WTC11 (cell line): ENCODE measurements around the gene ZBTB20. TPM values are rescaled to one million over a fixed set of nuclear protein-coding genes. Genes with fewer than 3 reads are reported as not detected.

Experiments
- ATAC-seq: fragments of 200-7000 bp; cut with Tn5 transposase; 2 replicates; pipeline ENCODE4 v1.10.0; 2021; ENCODE audit warnings: mild to moderate bottlenecking, moderate library complexity
- CTCF ChIA-PET: fragments of 300-600 bp; sonication (Branson Sonifier 250); formaldehyde crosslinking; loops from one replicate; lab custom pipeline; 2021; ENCODE audit warnings: antibody characterized with exemption; lab: Charles Lee
- POLR2A ChIA-PET: fragments of 350-600 bp; sonication (Branson Sonifier 250); formaldehyde crosslinking; loops from one replicate; lab custom pipeline; 2021; ENCODE audit warnings: antibody characterized with exemption; lab: Charles Lee
- DNase-seq: peaks from one replicate; pipeline ENCODE4 v3.0.0; 2021; ENCODE audit warnings: low spot score
- H3K27ac Mint-ChIP-seq: 2 replicates; pipeline ENCODE4 v1.8.0; 2021; ENCODE audit warnings: mixed read lengths
- H3K27me3 Mint-ChIP-seq: 2 replicates; pipeline ENCODE4 v1.8.0; 2021; ENCODE audit warnings: low read depth, mild to moderate bottlenecking, moderate library complexity, mixed read lengths
- H3K36me3 Mint-ChIP-seq: 2 replicates; pipeline ENCODE4 v1.8.0; 2021; ENCODE audit warnings: mixed read lengths
- H3K4me1 Mint-ChIP-seq: 2 replicates; pipeline ENCODE4 v1.8.0; 2022; ENCODE audit warnings: mixed read lengths
- H3K4me3 Mint-ChIP-seq: 2 replicates; pipeline ENCODE4 v1.8.0; 2021; ENCODE audit warnings: mild to moderate bottlenecking, moderate library complexity, mixed read lengths
- H3K9me3 Mint-ChIP-seq: 2 replicates; pipeline ENCODE4 v1.8.0; 2021; ENCODE audit warnings: mixed read lengths
- CBFB ChIP-seq: sonication (generic); formaldehyde crosslinking; IDR thresholded peaks from 2 replicates; pipeline ENCODE4 v1.8.1; 2022; ENCODE audit warnings: mild to moderate bottlenecking, low read depth, missing genetic modification reagents
- ETV6 ChIP-seq: sonication (generic); formaldehyde crosslinking; IDR thresholded peaks from 2 replicates; pipeline ENCODE4 v1.8.1; 2022; ENCODE audit warnings: mild to moderate bottlenecking, missing genetic modification reagents
- IRF2 ChIP-seq: sonication (generic); formaldehyde crosslinking; IDR thresholded peaks from 2 replicates; pipeline ENCODE4 v1.8.0; 2022; ENCODE audit warnings: low read depth, missing genetic modification reagents, borderline replicate concordance
- MXD4 ChIP-seq: fragments of 250-450 bp; sonication (Bioruptor Pico); IDR thresholded peaks from 2 replicates; pipeline ENCODE4 v1.8.0; 2021; ENCODE audit warnings: mild to moderate bottlenecking, moderate library complexity, borderline replicate concordance
- MYBL2 ChIP-seq: sonication (generic); formaldehyde crosslinking; IDR thresholded peaks from 2 replicates; pipeline ENCODE4 v1.8.1; 2023; ENCODE audit warnings: mild to moderate bottlenecking, moderate library complexity, missing genetic modification reagents
- NFATC4 ChIP-seq: fragments of 250-450 bp; sonication (Bioruptor Pico); IDR thresholded peaks from 2 replicates; pipeline ENCODE4 v1.9.0; 2021; ENCODE audit warnings: mild to moderate bottlenecking
- NFYB ChIP-seq: sonication (generic); formaldehyde crosslinking; conservative IDR thresholded peaks from 2 replicates; pipeline ENCODE4 v1.8.0; 2022; ENCODE audit warnings: low read depth, missing genetic modification reagents
- NR2C2 ChIP-seq: sonication (generic); formaldehyde crosslinking; IDR thresholded peaks from 2 replicates; pipeline ENCODE4 v1.8.0; 2022; ENCODE audit warnings: mild to moderate bottlenecking, missing genetic modification reagents
- PRRX2 ChIP-seq: fragments of 250-450 bp; sonication (Bioruptor Pico); IDR thresholded peaks from 2 replicates; pipeline ENCODE4 v1.8.0; 2021; ENCODE audit warnings: mild to moderate bottlenecking
- SMAD3 ChIP-seq: sonication (generic); formaldehyde crosslinking; IDR thresholded peaks from 2 replicates; pipeline ENCODE4 v1.8.0; 2022; ENCODE audit warnings: missing genetic modification reagents, mild to moderate bottlenecking, borderline replicate concordance
- TCF7 ChIP-seq: sonication (generic); formaldehyde crosslinking; IDR thresholded peaks from 2 replicates; pipeline ENCODE4 v1.8.0; 2022; ENCODE audit warnings: mild to moderate bottlenecking, low read depth, missing genetic modification reagents, moderate library complexity
- TEAD1 ChIP-seq: sonication (generic); formaldehyde crosslinking; IDR thresholded peaks from 2 replicates; pipeline ENCODE4 v1.8.0; 2022; ENCODE audit warnings: mild to moderate bottlenecking, missing genetic modification reagents
- ZBTB21 ChIP-seq: sonication (generic); formaldehyde crosslinking; IDR thresholded peaks from 2 replicates; pipeline ENCODE4 v1.8.1; 2023; ENCODE audit warnings: mild to moderate bottlenecking, missing genetic modification reagents, borderline replicate concordance
- total RNA-seq: library from RNA; stranded (reverse); gene quantifications from 3 replicates; pipeline ENCODE4 v1.2.3, GENCODE V29; 2021
- TF ChIP-seq, protein P1 (sequence below): fragments of 250-450 bp; sonication (Bioruptor Pico); IDR thresholded peaks from 2 replicates; pipeline ENCODE4 v1.9.0; 2021; ENCODE audit warnings: moderate library complexity, mild to moderate bottlenecking, inconsistent platforms, borderline replicate concordance
- TF ChIP-seq, protein P2 (sequence below): sonication (generic); formaldehyde crosslinking; IDR thresholded peaks from 2 replicates; pipeline ENCODE4 v1.8.0; 2022; ENCODE audit warnings: mild to moderate bottlenecking, missing genetic modification reagents
- TF ChIP-seq, protein P3 (sequence below): sonication (generic); formaldehyde crosslinking; IDR thresholded peaks from 2 replicates; pipeline ENCODE4 v1.8.1; 2022; ENCODE audit warnings: low read depth, mild to moderate bottlenecking, moderate library complexity, missing genetic modification reagents, borderline replicate concordance
- TF ChIP-seq, protein P4 (sequence below): sonication (generic); formaldehyde crosslinking; IDR thresholded peaks from 2 replicates; pipeline ENCODE4 v1.8.1; 2022; ENCODE audit warnings: mild to moderate bottlenecking, missing genetic modification reagents, moderate library complexity, borderline replicate concordance
- TF ChIP-seq, protein P5 (sequence below): sonication (generic); formaldehyde crosslinking; conservative IDR thresholded peaks from 2 replicates; pipeline ENCODE4 v1.8.1; 2022; ENCODE audit warnings: mild to moderate bottlenecking, missing genetic modification reagents
- TF ChIP-seq, protein P6 (sequence below): sonication (generic); formaldehyde crosslinking; IDR thresholded peaks from 2 replicates; pipeline ENCODE4 v1.8.1; 2023; ENCODE audit warnings: mild to moderate bottlenecking, missing genetic modification reagents
- TF ChIP-seq, protein P7 (sequence below): fragments of 250-450 bp; sonication (Bioruptor Pico); IDR thresholded peaks from 2 replicates; pipeline ENCODE4 v1.9.0; 2021; ENCODE audit warnings: mild to moderate bottlenecking

The ZBTB20 gene
- total RNA-seq, 1 experiment from 2014 or later, result 1.5 TPM

DNA sequence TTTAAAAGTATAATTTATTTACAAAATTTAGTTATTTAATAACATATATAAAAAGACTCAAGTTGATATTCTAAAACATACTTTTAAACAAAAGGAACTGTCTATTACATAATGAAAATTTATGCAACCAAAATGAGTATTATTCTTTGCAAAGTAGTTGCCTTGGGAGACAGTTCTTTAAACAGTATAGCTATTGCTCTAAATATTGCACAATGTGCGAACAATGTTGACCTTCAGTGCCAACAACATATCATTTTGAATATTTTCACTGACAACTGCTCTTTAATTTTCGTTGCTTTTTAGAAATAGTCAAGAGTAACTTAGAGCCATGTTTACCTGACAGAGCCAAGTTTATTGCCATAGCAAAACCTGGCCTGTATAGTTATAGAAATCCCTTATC is 124.9 kb downstream of the ZBTB20 start:
- no peaks in the 10 kb centered on the region for H3K9me3 Mint-ChIP-seq
- H3K27ac Mint-ChIP-seq, result no peak overlapping the region
- no peaks in the 10 kb centered on the region for H3K27me3 Mint-ChIP-seq
- ChIA-PET POLR2A (no interaction called here), CTCF (no interaction called here)
- H3K36me3 Mint-ChIP-seq, result no peaks in the 10 kb centered on the region
- no peak for DNase-seq
- no peak for ATAC-seq
- H3K4me3 Mint-ChIP-seq, result no peak overlapping the region
- TF ChIP-seq, protein P1, sequence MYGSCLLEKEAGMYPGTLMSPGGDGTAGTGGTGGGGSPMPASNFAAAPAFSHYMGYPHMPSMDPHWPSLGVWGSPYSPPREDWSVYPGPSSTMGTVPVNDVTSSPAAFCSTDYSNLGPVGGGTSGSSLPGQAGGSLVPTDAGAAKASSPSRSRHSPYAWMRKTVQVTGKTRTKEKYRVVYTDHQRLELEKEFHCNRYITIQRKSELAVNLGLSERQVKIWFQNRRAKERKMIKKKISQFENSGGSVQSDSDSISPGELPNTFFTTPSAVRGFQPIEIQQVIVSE, result no peak
- TF ChIP-seq ZBTB21 (CRISPR knock-in tag), result no peak
- TF ChIP-seq, protein P2, sequence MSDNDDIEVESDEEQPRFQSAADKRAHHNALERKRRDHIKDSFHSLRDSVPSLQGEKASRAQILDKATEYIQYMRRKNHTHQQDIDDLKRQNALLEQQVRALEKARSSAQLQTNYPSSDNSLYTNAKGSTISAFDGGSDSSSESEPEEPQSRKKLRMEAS (CRISPR knock-in tag), result no peak
- no peak for TF ChIP-seq MXD4 (CRISPR knock-in tag)
- no peak for TF ChIP-seq TEAD1 (CRISPR knock-in tag)
- TF ChIP-seq, protein P3, sequence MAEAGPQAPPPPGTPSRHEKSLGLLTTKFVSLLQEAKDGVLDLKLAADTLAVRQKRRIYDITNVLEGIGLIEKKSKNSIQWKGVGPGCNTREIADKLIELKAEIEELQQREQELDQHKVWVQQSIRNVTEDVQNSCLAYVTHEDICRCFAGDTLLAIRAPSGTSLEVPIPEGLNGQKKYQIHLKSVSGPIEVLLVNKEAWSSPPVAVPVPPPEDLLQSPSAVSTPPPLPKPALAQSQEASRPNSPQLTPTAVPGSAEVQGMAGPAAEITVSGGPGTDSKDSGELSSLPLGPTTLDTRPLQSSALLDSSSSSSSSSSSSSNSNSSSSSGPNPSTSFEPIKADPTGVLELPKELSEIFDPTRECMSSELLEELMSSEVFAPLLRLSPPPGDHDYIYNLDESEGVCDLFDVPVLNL (CRISPR knock-in tag), result no peak
- TF ChIP-seq SMAD3 (CRISPR knock-in tag), result no peak
- no peak for TF ChIP-seq NFYB
- TF ChIP-seq NR2C2 (CRISPR knock-in tag), result no peak
- TF ChIP-seq IRF2, result no peak
- TF ChIP-seq TCF7 (CRISPR knock-in tag), result no peak
- no peak for TF ChIP-seq PRRX2 (CRISPR knock-in tag)
- TF ChIP-seq ETV6 (CRISPR knock-in tag), result no peak
- TF ChIP-seq, protein P4, sequence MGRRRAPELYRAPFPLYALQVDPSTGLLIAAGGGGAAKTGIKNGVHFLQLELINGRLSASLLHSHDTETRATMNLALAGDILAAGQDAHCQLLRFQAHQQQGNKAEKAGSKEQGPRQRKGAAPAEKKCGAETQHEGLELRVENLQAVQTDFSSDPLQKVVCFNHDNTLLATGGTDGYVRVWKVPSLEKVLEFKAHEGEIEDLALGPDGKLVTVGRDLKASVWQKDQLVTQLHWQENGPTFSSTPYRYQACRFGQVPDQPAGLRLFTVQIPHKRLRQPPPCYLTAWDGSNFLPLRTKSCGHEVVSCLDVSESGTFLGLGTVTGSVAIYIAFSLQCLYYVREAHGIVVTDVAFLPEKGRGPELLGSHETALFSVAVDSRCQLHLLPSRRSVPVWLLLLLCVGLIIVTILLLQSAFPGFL (CRISPR knock-in tag), result no peak
- TF ChIP-seq NFATC4 (CRISPR knock-in tag), result no peak
- TF ChIP-seq, protein P5, sequence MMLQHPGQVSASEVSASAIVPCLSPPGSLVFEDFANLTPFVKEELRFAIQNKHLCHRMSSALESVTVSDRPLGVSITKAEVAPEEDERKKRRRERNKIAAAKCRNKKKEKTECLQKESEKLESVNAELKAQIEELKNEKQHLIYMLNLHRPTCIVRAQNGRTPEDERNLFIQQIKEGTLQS, result no peak
- TF ChIP-seq, protein P6, sequence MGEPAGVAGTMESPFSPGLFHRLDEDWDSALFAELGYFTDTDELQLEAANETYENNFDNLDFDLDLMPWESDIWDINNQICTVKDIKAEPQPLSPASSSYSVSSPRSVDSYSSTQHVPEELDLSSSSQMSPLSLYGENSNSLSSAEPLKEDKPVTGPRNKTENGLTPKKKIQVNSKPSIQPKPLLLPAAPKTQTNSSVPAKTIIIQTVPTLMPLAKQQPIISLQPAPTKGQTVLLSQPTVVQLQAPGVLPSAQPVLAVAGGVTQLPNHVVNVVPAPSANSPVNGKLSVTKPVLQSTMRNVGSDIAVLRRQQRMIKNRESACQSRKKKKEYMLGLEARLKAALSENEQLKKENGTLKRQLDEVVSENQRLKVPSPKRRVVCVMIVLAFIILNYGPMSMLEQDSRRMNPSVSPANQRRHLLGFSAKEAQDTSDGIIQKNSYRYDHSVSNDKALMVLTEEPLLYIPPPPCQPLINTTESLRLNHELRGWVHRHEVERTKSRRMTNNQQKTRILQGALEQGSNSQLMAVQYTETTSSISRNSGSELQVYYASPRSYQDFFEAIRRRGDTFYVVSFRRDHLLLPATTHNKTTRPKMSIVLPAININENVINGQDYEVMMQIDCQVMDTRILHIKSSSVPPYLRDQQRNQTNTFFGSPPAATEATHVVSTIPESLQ (CRISPR knock-in tag), result no peak
- TF ChIP-seq, protein P7, sequence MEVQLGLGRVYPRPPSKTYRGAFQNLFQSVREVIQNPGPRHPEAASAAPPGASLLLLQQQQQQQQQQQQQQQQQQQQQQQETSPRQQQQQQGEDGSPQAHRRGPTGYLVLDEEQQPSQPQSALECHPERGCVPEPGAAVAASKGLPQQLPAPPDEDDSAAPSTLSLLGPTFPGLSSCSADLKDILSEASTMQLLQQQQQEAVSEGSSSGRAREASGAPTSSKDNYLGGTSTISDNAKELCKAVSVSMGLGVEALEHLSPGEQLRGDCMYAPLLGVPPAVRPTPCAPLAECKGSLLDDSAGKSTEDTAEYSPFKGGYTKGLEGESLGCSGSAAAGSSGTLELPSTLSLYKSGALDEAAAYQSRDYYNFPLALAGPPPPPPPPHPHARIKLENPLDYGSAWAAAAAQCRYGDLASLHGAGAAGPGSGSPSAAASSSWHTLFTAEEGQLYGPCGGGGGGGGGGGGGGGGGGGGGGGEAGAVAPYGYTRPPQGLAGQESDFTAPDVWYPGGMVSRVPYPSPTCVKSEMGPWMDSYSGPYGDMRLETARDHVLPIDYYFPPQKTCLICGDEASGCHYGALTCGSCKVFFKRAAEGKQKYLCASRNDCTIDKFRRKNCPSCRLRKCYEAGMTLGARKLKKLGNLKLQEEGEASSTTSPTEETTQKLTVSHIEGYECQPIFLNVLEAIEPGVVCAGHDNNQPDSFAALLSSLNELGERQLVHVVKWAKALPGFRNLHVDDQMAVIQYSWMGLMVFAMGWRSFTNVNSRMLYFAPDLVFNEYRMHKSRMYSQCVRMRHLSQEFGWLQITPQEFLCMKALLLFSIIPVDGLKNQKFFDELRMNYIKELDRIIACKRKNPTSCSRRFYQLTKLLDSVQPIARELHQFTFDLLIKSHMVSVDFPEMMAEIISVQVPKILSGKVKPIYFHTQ (CRISPR knock-in tag), result no peak
- TF ChIP-seq MYBL2 (CRISPR knock-in tag), result no peak
- H3K4me1 Mint-ChIP-seq, result no peaks in the 10 kb centered on the region

DNA sequence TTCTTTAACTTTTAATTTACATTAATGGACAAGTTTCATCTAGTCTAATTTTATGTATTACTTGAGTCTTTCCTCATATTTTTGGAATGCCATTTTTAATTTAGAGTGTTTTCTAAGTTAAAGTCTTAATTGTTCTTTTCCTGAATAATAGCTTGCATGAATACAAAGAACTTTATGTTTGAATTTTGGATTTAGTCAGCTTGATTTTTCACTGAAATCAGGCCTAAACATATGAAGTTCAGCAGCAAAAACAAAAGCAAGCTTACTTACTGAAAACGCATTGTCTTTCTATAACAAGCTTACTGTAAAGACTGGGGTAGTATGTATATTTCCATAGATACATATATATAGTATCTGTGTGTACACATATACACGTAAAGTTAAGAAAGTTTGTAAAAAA is 126.0 kb downstream of the ZBTB20 start:
- no peak overlapping the region for H3K4me3 Mint-ChIP-seq
- POLR2A ChIA-PET, result no interaction called here
- CTCF ChIA-PET, result no interaction called here
- no peak overlapping the region for H3K27ac Mint-ChIP-seq
- DNase-seq (no peak), ATAC-seq (no peak)
- TF ChIP-seq CBFB (CRISPR knock-in tag) (no peak), TEAD1 (CRISPR knock-in tag) (no peak)
- peaks cover 8% of the 10 kb centered on the region for H3K9me3 Mint-ChIP-seq
- H3K27me3 Mint-ChIP-seq, result no peaks in the 10 kb centered on the region
- no peaks in the 10 kb centered on the region for H3K36me3 Mint-ChIP-seq
- no peaks in the 10 kb centered on the region for H3K4me1 Mint-ChIP-seq
